Psoas muscle (tissue), 8 donors: ENCODE measurements around the gene HOMER2. TPM values are rescaled to one million over a fixed set of nuclear protein-coding genes. Genes with fewer than 3 reads are reported as not detected.

Experiments
- ATAC-seq, 4 donors: fragments of 200-7000 bp; cut with Tn5 transposase; one replicate each; pipeline ENCODE4 v1.9.1; 2020; ENCODE audit warnings: moderate library complexity in 3 of 4, mild to moderate bottlenecking in 2 of 4
- DNase-seq, 2 donors: peaks; one replicate each; pipeline ENCODE4 v3.0.0-alpha.2; 2020
- H3K27ac ChIP-seq: fragments of 200-600 bp; one replicate; pipeline ENCODE4 v1.8.0; 2022
- H3K27me3 ChIP-seq, 3 donors: fragments of 200-600 bp in 1 of 3; one replicate each; pipeline versions ENCODE4 v1.6.1 to v1.8.0; 2013 to 2022; ENCODE audit warnings: low read length in 2 of 3, mild to moderate bottlenecking in 2 of 3, moderate library complexity in 1 of 3; ENCODE audit not compliant: insufficient read depth in 3 of 3
- H3K36me3 ChIP-seq, 2 donors: fragments of 200-600 bp in 1 of 2; one replicate each; pipeline versions ENCODE4 v1.6.1 to v1.8.0; 2013 to 2022; ENCODE audit warnings: low read depth in 1 of 2, mild to moderate bottlenecking in 1 of 2, moderate library complexity in 1 of 2; ENCODE audit not compliant: insufficient read depth in 1 of 2
- H3K4me1 ChIP-seq: fragments of 200-600 bp; one replicate; pipeline ENCODE4 v1.8.0; 2022
- H3K4me3 ChIP-seq: fragments of 200-600 bp; one replicate; pipeline ENCODE4 v1.8.0; 2022; ENCODE audit warnings: mild to moderate bottlenecking
- H3K9me3 ChIP-seq: fragments of 200-600 bp; one replicate; pipeline ENCODE4 v1.8.0; 2022
- CTCF ChIP-seq: fragments of 200-600 bp; IDR thresholded peaks from one replicate; pipeline ENCODE4 v1.8.0; 2022; ENCODE audit warnings: antibody characterized with exemption
- WGBS, 3 donors: extraction: QIAGEN DNeasy Blood & Tissue Kit; methylation state at CpG; one replicate each; pipeline versions ENCODE4 v1.1.6 to v1.1.7; 2013; 5-methylcytosine and 5-hydroxymethylcytosine counted together
- intact Hi-C, 2 donors: fragments of 100-400 bp; cut with DNase I; formaldehyde crosslinking; loops; one replicate each; pipeline versions ENCODE4 v1.11.0 to v1.14.2; 2022
- polyA plus RNA-seq, 3 donors: library from polyadenylated mRNA; stranded (reverse); fragments of 200-250 nt; gene quantifications; one replicate each; pipeline ENCODE4 v1.2.3, GENCODE V29; 2013
- total RNA-seq, 4 donors: library from RNA; stranded (reverse); fragmentation: NEBNext Ultra II Directional in 2 of 4; extraction: Animal tissue kit (Norgen Biotek cat#: 25700) in 2 of 4; gene quantifications; one replicate each; pipeline versions ENCODE4 v1.2.1 to v1.2.4, GENCODE V29; 2021 to 2023
- donor health status: healthy with polysubstance abuse.
- donor health status: DM: no; HTN: no; CAD: no; lungs with moderate emphysema.
- donor health status: Bipolar disorder and iron deficiency.
- donor health status: healthy.
- donor health status: DM: yes; HTN: yes; CAD: no.
- donor health status: DM: no; HTN: no; CAD: no.
- donor health status: DM: no; HTN: no; CAD: no.
- donor health status: DM: yes; HTN: yes; CAD: no.

Gene HOMER2
- total and polyA plus RNA-seq, 7 donors, result 27.2 to 119 (median 53.9) TPM

GRCh38 chr15:82904574-82904973, 47.9 kb downstream of the HOMER2 start:
- Histone ChIP-seq H3K4me1 (peaks cover 20% of the 10 kb centered on the region), H3K36me3 (no peaks in the 10 kb centered on the region), H3K4me3 (no peak overlapping the region), H3K27ac (no peak overlapping the region), H3K9me3 (no peaks in the 10 kb centered on the region), H3K27me3 (no peaks in the 10 kb centered on the region)
- DNase-seq (no peak), ATAC-seq (no peak)
- intact Hi-C loops, result no loop called here
- TF ChIP-seq CTCF, result no peak
- 89 to 97% (median 94%) methylated on average over 3 of the region's 3 CpGs for WGBS, 3 donors

- no peaks in the 10 kb centered on the region for H3K9me3 ChIP-seq
- intact Hi-C loops, result no loop called here
- 86 to 93% (median 89%) methylated on average over 16 of the region's 16 CpGs for WGBS, 3 donors
Measured at GRCh38 chr15:82903511-82903910, 49.0 kb downstream of the HOMER2 start.

GRCh38 chr15:82901114-82901805, 51.3 kb downstream of the HOMER2 start:
- no peak for TF ChIP-seq CTCF
- 85 to 89% (median 88%) methylated on average over 6 of the region's 6 CpGs for WGBS, 3 donors
- Histone ChIP-seq H3K4me1 (peaks cover 33% of the 10 kb centered on the region), H3K4me3 (no peak overlapping the region), H3K27ac (peak overlapping the region; percentile 12), H3K27me3 (no peaks in the 10 kb centered on the region), H3K9me3 (no peaks in the 10 kb centered on the region), H3K36me3 (no peaks in the 10 kb centered on the region)
- ATAC-seq (peak in 1 of 4 donors; percentile 12), DNase-seq (no peak)
- intact Hi-C loops, result no loop called here

More at GRCh38 chr15:82903511-82903910, 49.0 kb downstream of the HOMER2 start:
- Histone ChIP-seq H3K27ac (no peak overlapping the region), H3K4me3 (no peak overlapping the region), H3K27me3 (no peaks in the 10 kb centered on the region), H3K4me1 (peaks cover 27% of the 10 kb centered on the region), H3K36me3 (no peaks in the 10 kb centered on the region)
- no peak for TF ChIP-seq CTCF
- DNase-seq, result no peak
- no peak for ATAC-seq

DNA sequence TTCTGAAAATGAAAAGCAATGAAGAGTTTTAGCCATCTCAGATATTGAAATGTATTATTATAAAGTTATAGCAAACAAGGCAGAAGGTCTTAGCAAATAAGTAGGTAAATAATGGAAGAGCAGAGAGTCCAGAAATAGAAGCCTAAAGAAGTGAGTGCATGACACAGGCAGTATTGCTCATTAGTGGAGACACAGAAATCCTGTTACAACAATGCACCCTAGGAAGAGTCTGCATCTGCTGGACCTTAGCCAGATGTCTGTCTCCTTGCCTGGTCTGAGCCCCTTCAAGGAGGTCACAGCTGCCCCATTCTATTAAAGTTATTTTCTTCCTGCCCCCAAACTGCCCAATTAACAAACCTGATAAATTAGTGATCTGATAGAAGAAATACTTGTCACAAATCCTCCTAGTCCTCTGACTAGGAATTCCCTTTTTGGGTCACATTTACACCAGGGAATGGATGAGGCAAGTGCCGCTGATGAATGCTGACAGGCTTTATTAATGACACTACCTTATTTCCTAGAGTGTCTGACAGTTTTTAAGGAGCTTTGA, 51.9 kb downstream of the HOMER2 start:
- intact Hi-C loops, result no loop called here
- no peak for TF ChIP-seq CTCF
- no peaks in the 10 kb centered on the region for H3K27me3 ChIP-seq
- no peak overlapping the region for H3K27ac ChIP-seq
- DNase-seq, result no peak
- ATAC-seq, result peak in 3 of 4 donors; percentile 32 to 42 (median 36)
- H3K4me1 ChIP-seq, result peaks cover 32% of the 10 kb centered on the region
- WGBS, 3 donors, result 26 to 55% (median 26%) methylated on average over 1 of the region's 1 CpG
- no peaks in the 10 kb centered on the region for H3K36me3 ChIP-seq
- no peaks in the 10 kb centered on the region for H3K9me3 ChIP-seq
- H3K4me3 ChIP-seq, result no peak overlapping the region
